CD4-positive, alpha-beta T cell treated with Interferon alpha-2 for 1 hour (primary cell): ENCODE data around the gene OSBPL7.

Experiments used
- DNase-seq, 2 donors: peaks; one replicate each; pipeline ENCODE4 v3.0.0-alpha.2; 2020 to 2022

OSBPL7 gene

GRCh38 chr17:47822785-47823184 is 1.2 kb upstream of the OSBPL7 start:
- no peak for DNase-seq

GRCh38 chr17:47821031-47821423 is 567 bp downstream of the OSBPL7 start:
- no peak for DNase-seq

GRCh38 chr17:47820033-47820789 is 1.4 kb downstream of the OSBPL7 start:
- DNase-seq: no peak

GRCh38 chr17:47819475-47819874 is 2.1 kb downstream of the OSBPL7 start:
- no peak for DNase-seq

- no peak for DNase-seq
Observed at GRCh38 chr17:47818002-47818695, 3.4 kb downstream of the OSBPL7 start.

GRCh38 chr17:47816947-47817346 is 4.6 kb downstream of the OSBPL7 start:
- no peak for DNase-seq

- DNase-seq: no peak
Observed at GRCh38 chr17:47816111-47816735, 5.4 kb downstream of the OSBPL7 start.

GRCh38 chr17:47815106-47815918 is 6.3 kb downstream of the OSBPL7 start:
- no peak for DNase-seq

GRCh38 chr17:47813512-47814031 is 8.0 kb downstream of the OSBPL7 start:
- DNase-seq: no peak

GRCh38 chr17:47813077-47813476 is 8.5 kb downstream of the OSBPL7 start:
- no peak for DNase-seq

- DNase-seq: no peak
Observed at GRCh38 chr17:47812146-47812920, 9.3 kb downstream of the OSBPL7 start.

- DNase-seq: no peak
Observed at GRCh38 chr17:47811709-47812108, 9.9 kb downstream of the OSBPL7 start.

GRCh38 chr17:47810901-47811635 is 10.5 kb downstream of the OSBPL7 start:
- no peak for DNase-seq

GRCh38 chr17:47810200-47810821 is 11.3 kb downstream of the OSBPL7 start:
- peak; percentile 7 to 49 for DNase-seq

- no peak for DNase-seq
Observed at GRCh38 chr17:47808830-47809480, 12.6 kb downstream of the OSBPL7 start.

- DNase-seq: no peak
Observed at GRCh38 chr17:47808036-47808829, 13.4 kb downstream of the OSBPL7 start.

- DNase-seq: no peak
Observed at GRCh38 chr17:47807421-47807820, 14.2 kb downstream of the OSBPL7 start.

GRCh38 chr17:47806913-47807255 is 14.7 kb downstream of the OSBPL7 start:
- no peak for DNase-seq
